Prostate gland (tissue), 2 donors: ENCODE data around the gene ATG4A.

Source experiments
- POLR2AphosphoS5 ChIP-seq: sonication (generic); formaldehyde crosslinking; IDR thresholded peaks from one replicate; pipeline ENCODE4 v1.6.1; 2017; ENCODE audit warnings: antibody characterized with exemption
- TF ChIP-seq, protein P1 (sequence below), 4 experiments: fragments of 200-600 bp in 2 of 4; fragments of 450-650 bp in 2 of 4; sonication (generic) in 2 of 4; IDR thresholded peaks; 1 replicate in 3 of 4; 2 replicates in 1 of 4; pipeline ENCODE4 v1.5.1; 2016 to 2019; ENCODE audit warnings: antibody characterized with exemption in 4 of 4, mild to moderate bottlenecking in 2 of 4, moderate library complexity in 2 of 4

DNA sequence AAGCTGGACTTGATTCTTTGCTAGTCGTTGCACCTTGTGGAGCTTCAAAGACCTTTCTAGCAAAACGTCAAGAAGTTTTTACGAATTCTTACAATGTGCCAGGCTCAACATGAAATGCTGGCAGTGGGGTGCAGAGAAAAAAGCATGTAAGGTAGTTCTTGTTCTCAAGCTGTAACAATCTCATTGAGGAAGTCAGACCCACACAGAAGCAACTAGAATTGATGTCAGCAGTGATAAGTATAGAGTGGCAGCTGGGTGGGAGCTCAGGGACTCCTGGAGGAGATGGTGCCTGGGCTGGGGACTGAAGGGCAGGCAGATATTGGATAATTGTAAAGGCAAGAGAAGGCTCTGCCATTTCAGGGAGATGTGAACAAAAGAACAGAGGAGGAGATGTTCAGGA is 82.3 kb downstream of the ATG4A start:
- TF ChIP-seq, protein P1, sequence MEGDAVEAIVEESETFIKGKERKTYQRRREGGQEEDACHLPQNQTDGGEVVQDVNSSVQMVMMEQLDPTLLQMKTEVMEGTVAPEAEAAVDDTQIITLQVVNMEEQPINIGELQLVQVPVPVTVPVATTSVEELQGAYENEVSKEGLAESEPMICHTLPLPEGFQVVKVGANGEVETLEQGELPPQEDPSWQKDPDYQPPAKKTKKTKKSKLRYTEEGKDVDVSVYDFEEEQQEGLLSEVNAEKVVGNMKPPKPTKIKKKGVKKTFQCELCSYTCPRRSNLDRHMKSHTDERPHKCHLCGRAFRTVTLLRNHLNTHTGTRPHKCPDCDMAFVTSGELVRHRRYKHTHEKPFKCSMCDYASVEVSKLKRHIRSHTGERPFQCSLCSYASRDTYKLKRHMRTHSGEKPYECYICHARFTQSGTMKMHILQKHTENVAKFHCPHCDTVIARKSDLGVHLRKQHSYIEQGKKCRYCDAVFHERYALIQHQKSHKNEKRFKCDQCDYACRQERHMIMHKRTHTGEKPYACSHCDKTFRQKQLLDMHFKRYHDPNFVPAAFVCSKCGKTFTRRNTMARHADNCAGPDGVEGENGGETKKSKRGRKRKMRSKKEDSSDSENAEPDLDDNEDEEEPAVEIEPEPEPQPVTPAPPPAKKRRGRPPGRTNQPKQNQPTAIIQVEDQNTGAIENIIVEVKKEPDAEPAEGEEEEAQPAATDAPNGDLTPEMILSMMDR (IDR thresholded peaks at IDR 0.05): no peak
- TF ChIP-seq POLR2AphosphoS5: no peak
